ENCODE data around the gene SHROOM1. TPM values are rescaled to one million over a fixed set of nuclear protein-coding genes. Genes with fewer than 3 reads are reported as not detected.

SHROOM1 gene
- total RNA-seq, 1 experiment from 2014 or later: 13.5 TPM

- H3K4me1 ChIP-seq (ENCODE audit: control insufficient read depth, insufficient read depth, low read length): no peaks in the 10 kb centered on the region
- ChIA-PET POLR2A (interaction anchor here (0.7 kb wide), 1 partner anchor 9 kb away, joined by 3 read pairs; no protein-coding TSS in a partner anchor), CTCF (no interaction called here)
- H3K4me3 ChIP-seq (ENCODE audit: low read depth in 2 of 2, low read length in 2 of 2): no peak overlapping the region
- H3K27me3 ChIP-seq (ENCODE audit: control insufficient read depth, insufficient read depth, low read length): no peaks in the 10 kb centered on the region
- ATAC-seq (no peak), DNase-seq (ENCODE audit: low read depth, low spot score) (no peak)
- no peaks in the 10 kb centered on the region for H3K9me3 ChIP-seq (ENCODE audit: control insufficient read depth, insufficient read depth, low read depth, low read length)
- no peaks in the 10 kb centered on the region for H3K36me3 ChIP-seq (ENCODE audit: control insufficient read depth, insufficient read depth, low read length)
- intact Hi-C loops (cut with micrococcal nuclease; ENCODE audit: unreplicated experiment): no loop called here
- BruUV-seq (replicated peaks): no TSS peak
- in situ Hi-C loops (cut with HindIII; ENCODE audit: low pct_unique_long_range_greater_than_20kb, low sequenced_read_pairs): no loop called here
- H3K27ac ChIP-seq (ENCODE audit: low read length): no peak overlapping the region
- no peak for TF ChIP-seq CTCF (IDR thresholded peaks at IDR 0.05)
- no peak for TF ChIP-seq REST (IDR thresholded peaks at IDR 0.05; ENCODE audit: insufficient read depth in 1 of 2, low read depth in 2 of 2, low read length in 1 of 2)
- no peak for TF ChIP-seq TCF7L2 (IDR thresholded peaks at IDR 0.05; ENCODE audit: low read depth, low read length)
- no peak for TF ChIP-seq POLR2AphosphoS5 (IDR thresholded peaks at IDR 0.05; ENCODE audit: low read depth, low read length)
- no peak for TF ChIP-seq SIN3A (IDR thresholded peaks at IDR 0.05; ENCODE audit: borderline replicate concordance, insufficient read depth, low read depth, low read length)
These were observed 7.4 kb upstream of the SHROOM1 start for GRCh38 chr5:132837868-132838267.

GRCh38 chr5:132836852-132837251 lies 6.4 kb upstream of the SHROOM1 start:
- H3K9me3 ChIP-seq (ENCODE audit: control insufficient read depth, insufficient read depth, low read depth, low read length): no peaks in the 10 kb centered on the region
- TF ChIP-seq TCF7L2 (IDR thresholded peaks at IDR 0.05; ENCODE audit: low read depth, low read length) (no peak), REST (IDR thresholded peaks at IDR 0.05; ENCODE audit: insufficient read depth in 1 of 2, low read depth in 2 of 2, low read length in 1 of 2) (no peak), CTCF (IDR thresholded peaks at IDR 0.05) (no peak), SIN3A (IDR thresholded peaks at IDR 0.05; ENCODE audit: borderline replicate concordance, insufficient read depth, low read depth, low read length) (no peak), POLR2AphosphoS5 (IDR thresholded peaks at IDR 0.05; ENCODE audit: low read depth, low read length) (no peak)
- POLR2A ChIA-PET: no interaction called here
- DNase-seq (ENCODE audit: low read depth, low spot score): no peak
- no peak for ATAC-seq
- CTCF ChIA-PET: no interaction called here
- H3K4me1 ChIP-seq (ENCODE audit: control insufficient read depth, insufficient read depth, low read length): no peaks in the 10 kb centered on the region
- in situ Hi-C loops (cut with HindIII; ENCODE audit: low pct_unique_long_range_greater_than_20kb, low sequenced_read_pairs) (no loop called here), intact Hi-C loops (cut with micrococcal nuclease; ENCODE audit: unreplicated experiment) (no loop called here)
- no peak overlapping the region for H3K4me3 ChIP-seq (ENCODE audit: low read depth in 2 of 2, low read length in 2 of 2)
- no peaks in the 10 kb centered on the region for H3K27me3 ChIP-seq (ENCODE audit: control insufficient read depth, insufficient read depth, low read length)
- BruUV-seq (replicated peaks): no TSS peak
- no peaks in the 10 kb centered on the region for H3K36me3 ChIP-seq (ENCODE audit: control insufficient read depth, insufficient read depth, low read length)
- no peak overlapping the region for H3K27ac ChIP-seq (ENCODE audit: low read length)
